Prostate gland (tissue), 2 donors: Measurements from ENCODE around the gene POU2F1. TPM values are rescaled to one million over a fixed set of nuclear protein-coding genes. Genes with fewer than 3 reads are reported as not detected.

Source experiments
- DNase-seq: peaks from one replicate; pipeline ENCODE4 v3.0.0-alpha.2; 2019; ENCODE audit warnings: low spot score
- H3K27ac ChIP-seq, 2 donors: fragments of 200-600 bp; sonication (generic); 2 replicates each; pipeline ENCODE4 v1.5.1; 2017 to 2019
- H3K27me3 ChIP-seq: fragments of 200-600 bp; sonication (generic); replicated peaks from 2 replicates; pipeline ENCODE4 v1.5.1; 2019; ENCODE audit not compliant: insufficient read depth
- H3K36me3 ChIP-seq, 2 donors: fragments of 200-600 bp; sonication (generic); 1 replicate in 1 of 2; 2 replicates in 1 of 2; pipeline versions ENCODE4 v1.5.1 to v1.8.1; 2017 to 2019
- H3K4me1 ChIP-seq: fragments of 200-600 bp; sonication (generic); replicated peaks from 2 replicates; pipeline ENCODE4 v1.5.1; 2019
- H3K4me3 ChIP-seq, 2 donors: fragments of 200-600 bp; sonication (generic); 2 replicates each; pipeline ENCODE4 v1.5.1; 2017 to 2019
- H3K9me3 ChIP-seq: fragments of 200-600 bp; sonication (generic); 2 replicates; pipeline ENCODE4 v1.5.1; 2017
- CTCF ChIP-seq, 4 experiments: fragments of 200-600 bp in 2 of 4; fragments of 450-650 bp in 2 of 4; sonication (generic) in 2 of 4; IDR thresholded peaks; 1 replicate in 3 of 4; 2 replicates in 1 of 4; pipeline ENCODE4 v1.5.1; 2016 to 2019; ENCODE audit warnings: antibody characterized with exemption in 4 of 4, mild to moderate bottlenecking in 2 of 4, moderate library complexity in 2 of 4
- POLR2A ChIP-seq: fragments of 450-650 bp; IDR thresholded peaks from one replicate; pipeline ENCODE4 v1.6.1; 2016; ENCODE audit warnings: antibody characterized with exemption, mild to moderate bottlenecking
- POLR2AphosphoS5 ChIP-seq: sonication (generic); formaldehyde crosslinking; IDR thresholded peaks from one replicate; pipeline ENCODE4 v1.6.1; 2017; ENCODE audit warnings: antibody characterized with exemption
- WGBS: methylation state at CpG from one replicate; pipeline ENCODE4 v1.1.5; 2018; 5-methylcytosine and 5-hydroxymethylcytosine counted together
- intact Hi-C: fragments of 100-400 bp; cut with DNase I; formaldehyde crosslinking; loops from one replicate; pipeline ENCODE4 v1.14.2; 2022
- total RNA-seq, 2 donors: library from RNA; depleted of rRNA; stranded (reverse); fragments of >200 nt; gene quantifications; one replicate each; pipeline ENCODE4 v1.1.0, GENCODE V29; 2016

Gene POU2F1
- total RNA-seq, 2 donors from 2014 or later: 10.9 to 26.6 TPM

GRCh38 chr1:167197236-167197635, 23.4 kb upstream of the POU2F1 start:
- Histone ChIP-seq H3K27me3 (no peaks in the 10 kb centered on the region), H3K27ac (no peak overlapping the region), H3K4me1 (no peaks in the 10 kb centered on the region), H3K36me3 (no peaks in the 10 kb centered on the region), H3K4me3 (no peak overlapping the region), H3K9me3 (no peaks in the 10 kb centered on the region)
- WGBS: 0% methylated on average over 1 of the region's 1 CpG
- TF ChIP-seq CTCF (IDR thresholded peaks at IDR 0.05) (no peak), POLR2A (no peak), POLR2AphosphoS5 (no peak)
- intact Hi-C loops: no loop called here
- DNase-seq: no peak

DNA sequence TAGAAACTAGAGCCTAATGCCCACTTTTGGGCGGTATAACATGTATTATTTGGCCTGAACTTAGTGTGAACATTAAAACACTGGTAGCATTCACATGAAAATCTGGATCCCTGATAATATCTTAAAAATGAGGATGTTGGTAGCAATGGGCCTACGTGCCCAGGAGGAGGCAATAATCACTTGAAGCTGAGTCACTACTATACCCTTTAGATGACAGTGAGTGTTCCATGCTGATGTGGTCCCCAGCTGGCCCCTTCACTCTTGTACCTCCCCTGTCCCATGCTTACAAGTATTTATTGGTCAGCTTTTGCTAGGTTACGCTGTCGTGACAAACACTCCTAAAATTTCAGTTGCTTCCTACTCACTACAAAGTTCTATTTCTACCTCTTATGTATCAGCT, 23.0 kb upstream of the POU2F1 start:
- H3K4me1 ChIP-seq: no peaks in the 10 kb centered on the region
- no peak for TF ChIP-seq POLR2A
- no peak for TF ChIP-seq CTCF (IDR thresholded peaks at IDR 0.05)
- TF ChIP-seq POLR2AphosphoS5: no peak
- intact Hi-C loops: no loop called here
- no peaks in the 10 kb centered on the region for H3K27me3 ChIP-seq
- no peaks in the 10 kb centered on the region for H3K9me3 ChIP-seq
- H3K27ac ChIP-seq: no peak overlapping the region
- 94% methylated on average over 4 of the region's 4 CpGs for WGBS
- DNase-seq: no peak
- H3K4me3 ChIP-seq: no peak overlapping the region
- H3K36me3 ChIP-seq: no peaks in the 10 kb centered on the region

DNA sequence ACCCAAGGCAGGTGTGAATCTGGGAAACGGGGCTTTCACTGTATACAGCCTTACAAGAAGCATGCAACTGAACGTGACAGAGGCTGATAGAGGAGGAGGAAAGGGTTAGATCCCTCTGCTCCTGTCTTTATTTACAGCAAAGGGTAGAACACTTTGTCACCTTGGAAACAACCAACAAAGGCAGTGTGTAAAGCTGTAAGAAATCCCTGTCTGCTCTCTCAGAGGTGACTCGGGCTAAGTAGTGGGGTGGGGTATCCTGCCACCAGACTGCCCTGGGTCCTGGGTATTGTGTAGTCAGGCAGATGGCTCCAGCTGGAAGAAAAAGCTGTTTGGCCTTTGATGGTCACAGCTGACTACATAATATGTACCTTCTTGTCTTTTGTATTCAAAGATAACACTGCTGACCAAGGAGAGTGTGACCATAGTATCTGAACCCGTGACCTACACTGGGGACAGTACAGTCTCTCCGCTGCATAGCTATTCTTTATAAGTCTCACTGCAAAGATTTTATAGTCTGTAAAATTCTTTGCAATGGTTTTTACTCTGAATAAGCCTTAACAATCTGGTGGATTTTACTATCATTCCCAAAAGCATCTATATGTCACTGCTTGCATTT, 22.1 kb upstream of the POU2F1 start:
- intact Hi-C loops: no loop called here
- no peak for DNase-seq
- H3K9me3 ChIP-seq: no peaks in the 10 kb centered on the region

GRCh38 chr1:167199656-167200055, 21.0 kb upstream of the POU2F1 start:
- no peaks in the 10 kb centered on the region for H3K36me3 ChIP-seq
- intact Hi-C loops: no loop called here
- H3K4me1 ChIP-seq: no peaks in the 10 kb centered on the region
- no peak overlapping the region for H3K4me3 ChIP-seq
- TF ChIP-seq POLR2A: no peak
- TF ChIP-seq POLR2AphosphoS5: no peak
- no peak for TF ChIP-seq CTCF (IDR thresholded peaks at IDR 0.05)
- H3K9me3 ChIP-seq: no peaks in the 10 kb centered on the region
- no peak overlapping the region for H3K27ac ChIP-seq
- 74% methylated on average over 2 of the region's 2 CpGs for WGBS
- no peaks in the 10 kb centered on the region for H3K27me3 ChIP-seq
- no peak for DNase-seq

More for the DNA sequence above, 22.1 kb upstream of the POU2F1 start:
- TF ChIP-seq POLR2A (no peak), CTCF (IDR thresholded peaks at IDR 0.05) (no peak), POLR2AphosphoS5 (no peak)
- Histone ChIP-seq H3K27ac (no peak overlapping the region), H3K36me3 (no peaks in the 10 kb centered on the region), H3K4me3 (no peak overlapping the region), H3K27me3 (no peaks in the 10 kb centered on the region), H3K4me1 (no peaks in the 10 kb centered on the region)
- WGBS: 46% methylated on average over 5 of the region's 5 CpGs

DNA sequence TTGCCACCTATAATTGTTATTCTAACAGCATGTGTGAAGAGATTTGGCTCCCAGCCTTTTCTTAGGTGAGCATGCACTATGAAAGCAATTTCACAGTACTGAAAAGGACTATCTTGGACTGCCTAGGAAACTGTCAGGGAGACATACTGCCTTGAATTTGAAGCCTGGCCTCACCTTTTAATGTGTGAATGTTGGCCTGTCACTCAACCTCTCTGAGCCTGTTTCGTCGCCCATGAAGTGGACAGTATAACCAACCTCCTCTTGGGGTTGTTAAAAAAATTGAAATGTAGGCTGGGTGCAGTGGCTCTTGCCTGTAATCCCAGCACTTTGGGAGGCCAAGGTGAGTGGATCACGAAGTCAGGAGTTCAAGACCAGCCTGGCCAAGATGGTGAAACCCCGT, 20.4 kb upstream of the POU2F1 start:
- Histone ChIP-seq H3K4me3 (no peak overlapping the region), H3K27ac (no peak overlapping the region), H3K4me1 (no peaks in the 10 kb centered on the region), H3K27me3 (no peaks in the 10 kb centered on the region), H3K9me3 (no peaks in the 10 kb centered on the region), H3K36me3 (no peaks in the 10 kb centered on the region)
- intact Hi-C loops: no loop called here
- no peak for TF ChIP-seq POLR2A
- TF ChIP-seq CTCF (IDR thresholded peaks at IDR 0.05): no peak
- no peak for TF ChIP-seq POLR2AphosphoS5
- no peak for DNase-seq
- 96% methylated on average over 4 of the region's 4 CpGs for whole genome bisulfite sequencing
